Esophagus (tissue), 2 donors: ENCODE measurements around the gene SLC44A5. TPM values are rescaled to one million over a fixed set of nuclear protein-coding genes. Genes with fewer than 3 reads are reported as not detected.

Experiments
- H3K27ac ChIP-seq, 2 donors: one replicate each; pipeline ENCODE4 v1.5.1; 2013; ENCODE audit warnings: low read depth in 2 of 2, mild to moderate bottlenecking in 2 of 2, inconsistent platforms in 1 of 2, low read length in 1 of 2, moderate library complexity in 1 of 2
- H3K27me3 ChIP-seq, 2 donors: one replicate each; pipeline ENCODE4 v1.6.1; 2013; ENCODE audit warnings: low read length in 2 of 2, control low read depth in 1 of 2, mild to moderate bottlenecking in 1 of 2; ENCODE audit not compliant: insufficient read depth in 2 of 2, control insufficient read depth in 1 of 2
- H3K36me3 ChIP-seq, 2 donors: one replicate each; pipeline ENCODE4 v1.6.1; 2013; ENCODE audit warnings: low read length in 1 of 2; ENCODE audit not compliant: control insufficient read depth in 2 of 2, insufficient read depth in 2 of 2
- H3K4me1 ChIP-seq, 2 donors: one replicate each; pipeline ENCODE4 v1.6.1; 2013; ENCODE audit warnings: low read length in 1 of 2; ENCODE audit not compliant: control insufficient read depth in 2 of 2, insufficient read depth in 2 of 2
- H3K4me3 ChIP-seq, 2 donors: one replicate each; pipeline ENCODE4 v1.5.1; 2013; ENCODE audit warnings: low read length in 2 of 2, mild to moderate bottlenecking in 2 of 2, low read depth in 1 of 2, moderate library complexity in 1 of 2
- H3K9me3 ChIP-seq, 2 donors: one replicate each; pipeline ENCODE4 v1.6.1; 2013; ENCODE audit warnings: mild to moderate bottlenecking in 2 of 2, low read depth in 1 of 2, low read length in 1 of 2, moderate library complexity in 1 of 2; ENCODE audit not compliant: control insufficient read depth in 2 of 2, insufficient read depth in 1 of 2
- WGBS, 2 donors: extraction: QIAGEN DNeasy Blood & Tissue Kit; methylation state at CpG; one replicate each; pipeline ENCODE4 v1.1.7; 2013; 5-methylcytosine and 5-hydroxymethylcytosine counted together
- polyA plus RNA-seq, 2 donors: library from polyadenylated mRNA; stranded (reverse); fragments of 200-250 nt; gene quantifications; one replicate each; pipeline ENCODE4 v1.2.3, GENCODE V29; 2013
- donor health status: healthy with polysubstance abuse.
- donor health status: Bipolar disorder and iron deficiency.

Gene SLC44A5
- polyA plus RNA-seq, 2 donors, result 0.75 to 3.1 TPM

DNA sequence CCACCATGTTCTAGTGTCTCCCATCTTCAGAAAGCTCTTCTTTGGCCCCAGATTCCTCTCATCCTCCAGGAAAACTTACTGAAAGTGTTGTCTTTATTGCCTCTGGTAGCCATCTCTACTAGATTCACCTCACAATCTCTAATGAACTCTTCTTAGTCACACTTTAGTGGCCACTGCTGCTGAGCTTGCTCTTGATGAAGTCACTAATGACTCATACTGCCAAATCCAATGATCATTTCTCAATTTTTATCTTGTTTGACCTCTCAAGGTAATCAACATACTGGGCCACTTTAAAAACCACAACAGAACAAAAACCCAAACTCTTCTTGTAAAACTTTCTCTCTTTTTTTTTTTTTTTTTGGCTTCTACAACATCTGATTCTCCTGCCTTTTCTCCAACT lies 280.3 kb downstream of the SLC44A5 start:
- Histone ChIP-seq H3K36me3 (no peaks in the 10 kb centered on the region), H3K27me3 (no peaks in the 10 kb centered on the region), H3K4me1 (no peaks in the 10 kb centered on the region), H3K9me3 (peaks cover 0 to 2% of the 10 kb centered on the region in 2 donors), H3K27ac (no peak overlapping the region), H3K4me3 (no peak overlapping the region)

DNA sequence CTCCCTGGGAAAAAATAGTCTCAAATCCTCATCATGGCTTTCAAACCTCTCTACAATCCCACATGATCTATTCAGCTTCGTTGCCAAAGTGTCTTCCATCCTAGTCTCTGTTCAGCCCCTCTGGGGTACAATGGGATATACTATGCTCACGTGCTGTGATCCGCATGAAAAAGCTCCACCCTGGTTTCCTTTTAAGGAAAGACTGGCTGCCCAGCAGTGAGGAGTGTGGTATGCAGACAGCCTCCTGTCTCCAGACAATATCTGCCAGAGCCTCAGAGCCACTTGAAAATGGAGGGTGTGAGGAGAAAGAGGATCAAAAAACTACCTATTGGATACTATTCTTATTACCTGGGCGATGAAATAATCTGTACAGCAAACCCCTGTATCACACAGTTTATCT lies 282.2 kb downstream of the SLC44A5 start:
- no peak overlapping the region for H3K27ac ChIP-seq
- WGBS, 2 donors, result 51 to 54% methylated on average over 4 of the region's 4 CpGs
- H3K27me3 ChIP-seq, result no peaks in the 10 kb centered on the region
- no peak overlapping the region for H3K4me3 ChIP-seq
- H3K9me3 ChIP-seq, result peaks cover 0 to 2% of the 10 kb centered on the region in 2 donors
- no peaks in the 10 kb centered on the region for H3K36me3 ChIP-seq
- no peaks in the 10 kb centered on the region for H3K4me1 ChIP-seq

DNA sequence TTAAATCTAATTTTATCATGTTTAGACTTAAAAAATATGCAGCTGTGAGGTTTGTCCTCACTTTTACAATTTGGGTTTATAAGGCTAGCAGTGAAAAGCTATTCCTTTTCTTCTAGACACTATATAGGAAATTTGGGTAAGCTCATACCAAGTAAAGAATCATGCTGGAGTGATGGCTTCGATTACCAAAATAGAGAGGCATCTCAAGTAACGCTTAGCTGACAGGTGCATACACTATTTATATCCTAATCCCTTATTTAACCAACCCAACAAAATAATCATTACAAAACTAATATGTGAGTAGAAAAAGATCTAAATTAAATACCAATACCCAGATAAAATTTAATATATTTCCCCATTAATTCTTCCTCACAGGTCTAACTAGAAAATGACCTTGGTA lies 283.5 kb downstream of the SLC44A5 start:
- Histone ChIP-seq H3K9me3 (peaks cover 0 to 2% of the 10 kb centered on the region in 2 donors), H3K36me3 (no peaks in the 10 kb centered on the region), H3K27ac (no peak overlapping the region), H3K27me3 (no peaks in the 10 kb centered on the region), H3K4me1 (no peaks in the 10 kb centered on the region), H3K4me3 (no peak overlapping the region)
- 86 to 88% methylated on average over 2 of the region's 2 CpGs for WGBS, 2 donors

DNA sequence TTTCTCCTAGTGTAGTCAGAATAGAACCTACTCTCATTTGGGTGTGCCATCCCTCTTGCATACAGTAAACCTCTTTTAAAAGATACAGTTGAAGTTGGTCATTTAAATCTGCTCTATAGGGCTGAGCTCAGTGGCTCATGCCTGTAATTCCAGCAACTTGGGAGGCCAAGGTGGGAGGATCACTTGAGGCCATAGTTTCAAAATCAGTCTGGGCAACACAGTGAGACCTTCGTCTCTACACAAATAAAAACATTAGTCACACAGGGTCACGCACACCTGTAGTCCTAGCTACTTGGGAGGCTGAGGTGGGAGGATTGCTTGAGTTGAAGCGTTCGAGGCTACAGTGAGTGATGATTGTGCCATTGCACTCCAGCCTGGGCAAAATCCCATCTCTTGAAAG lies 292.9 kb downstream of the SLC44A5 start:
- H3K36me3 ChIP-seq, result no peaks in the 10 kb centered on the region
- H3K27ac ChIP-seq, result no peak overlapping the region
- no peaks in the 10 kb centered on the region for H3K4me1 ChIP-seq
- H3K27me3 ChIP-seq, result no peaks in the 10 kb centered on the region
- H3K9me3 ChIP-seq, result no peaks in the 10 kb centered on the region
- 83 to 89% methylated on average over 4 of the region's 4 CpGs for WGBS, 2 donors
- no peak overlapping the region for H3K4me3 ChIP-seq

DNA sequence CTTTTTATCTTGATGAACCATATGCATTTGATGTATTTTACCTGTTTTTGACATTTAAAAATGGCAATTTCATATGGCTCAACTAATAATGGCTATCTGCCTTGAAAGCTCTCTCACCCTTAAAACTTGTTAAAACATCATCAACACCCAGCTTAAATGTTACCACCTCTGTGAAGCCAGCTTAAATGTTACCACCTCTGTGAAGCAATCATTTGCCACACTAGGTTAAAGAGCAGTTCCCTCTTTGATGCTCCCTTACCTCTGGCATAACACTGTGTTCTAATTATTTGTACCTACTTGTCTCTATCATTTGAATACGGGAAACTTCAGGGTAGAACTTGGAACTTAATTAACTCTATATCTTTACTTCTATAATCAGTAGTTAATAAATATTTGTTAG lies 294.7 kb downstream of the SLC44A5 start:
- WGBS, 2 donors, result 55 to 73% methylated on average over 1 of the region's 1 CpG
- Histone ChIP-seq H3K27ac (no peak overlapping the region), H3K27me3 (no peaks in the 10 kb centered on the region), H3K4me1 (no peaks in the 10 kb centered on the region), H3K4me3 (no peak overlapping the region), H3K9me3 (no peaks in the 10 kb centered on the region), H3K36me3 (no peaks in the 10 kb centered on the region)

DNA sequence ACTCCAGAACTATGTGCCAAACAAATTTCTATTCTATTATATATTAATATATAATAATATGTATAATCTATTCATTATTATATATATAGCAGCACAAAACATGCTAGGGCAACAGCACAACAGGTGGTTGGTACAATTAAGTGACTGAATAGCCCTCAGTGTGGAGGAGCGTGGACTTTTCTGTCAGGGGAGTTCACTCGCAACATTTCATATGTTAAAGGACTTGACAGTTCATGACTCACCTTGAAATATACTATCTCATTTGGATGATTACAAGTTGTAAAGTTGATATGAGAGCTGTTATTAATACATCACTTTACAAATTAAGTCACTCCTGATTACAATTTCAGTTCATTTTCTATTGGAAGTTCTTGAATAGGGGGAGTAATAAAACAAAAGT lies 298.3 kb downstream of the SLC44A5 start:
- H3K27ac ChIP-seq, result no peak overlapping the region
- no peaks in the 10 kb centered on the region for H3K27me3 ChIP-seq
- H3K36me3 ChIP-seq, result no peaks in the 10 kb centered on the region
- 81 to 87% methylated on average over 2 of the region's 2 CpGs for WGBS, 2 donors
- no peaks in the 10 kb centered on the region for H3K4me1 ChIP-seq
- H3K4me3 ChIP-seq, result no peak overlapping the region
- no peaks in the 10 kb centered on the region for H3K9me3 ChIP-seq

DNA sequence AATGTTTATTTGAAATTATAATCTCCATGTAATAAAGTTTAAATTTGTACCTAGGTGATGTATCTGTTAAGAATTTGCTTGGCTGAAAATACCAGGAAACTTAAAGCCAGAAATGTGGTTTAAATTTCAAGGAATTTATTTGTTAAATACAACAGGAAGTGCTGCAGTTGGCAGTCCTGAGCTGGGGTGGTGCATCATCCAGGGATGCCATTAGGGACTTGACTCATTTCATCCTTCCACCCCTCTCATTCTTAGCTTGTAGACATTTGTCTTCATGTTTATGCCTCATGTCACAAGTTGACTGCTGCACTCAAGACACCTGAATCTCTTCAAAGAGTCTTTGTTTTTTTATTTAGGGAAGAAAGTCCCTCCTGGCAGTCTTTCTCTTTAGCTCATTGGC lies 300.8 kb downstream of the SLC44A5 start:
- Histone ChIP-seq H3K27me3 (no peaks in the 10 kb centered on the region), H3K4me1 (no peaks in the 10 kb centered on the region), H3K27ac (no peak overlapping the region)

DNA sequence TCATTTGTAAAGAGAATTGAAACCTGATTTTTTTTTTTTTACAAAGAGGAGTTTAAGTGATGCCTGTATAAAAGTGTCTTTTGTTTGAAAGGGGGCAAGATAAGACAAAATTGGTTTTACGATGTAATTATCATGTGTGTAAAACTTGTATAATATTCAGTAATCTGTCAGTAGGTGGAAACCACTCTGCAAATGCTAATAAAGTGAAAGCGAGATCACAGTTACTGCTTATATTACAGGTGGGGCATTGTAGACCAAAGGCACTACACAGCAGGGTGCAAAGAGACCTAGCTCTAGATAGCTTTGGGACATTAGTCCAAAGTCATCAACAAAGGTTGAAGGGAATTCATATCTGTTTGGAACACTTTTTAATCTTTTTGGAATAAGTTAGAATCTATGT lies 302.5 kb downstream of the SLC44A5 start:
- no peaks in the 10 kb centered on the region for H3K36me3 ChIP-seq
- no peak overlapping the region for H3K27ac ChIP-seq
- H3K9me3 ChIP-seq, result no peaks in the 10 kb centered on the region
- no peaks in the 10 kb centered on the region for H3K27me3 ChIP-seq
- H3K4me3 ChIP-seq, result no peak overlapping the region
- H3K4me1 ChIP-seq, result no peaks in the 10 kb centered on the region
- 70 to 77% methylated on average over 2 of the region's 2 CpGs for WGBS, 2 donors

More for the DNA sequence above, 300.8 kb downstream of the SLC44A5 start:
- H3K9me3 ChIP-seq, result no peaks in the 10 kb centered on the region
- H3K36me3 ChIP-seq, result no peaks in the 10 kb centered on the region
- H3K4me3 ChIP-seq, result no peak overlapping the region

DNA sequence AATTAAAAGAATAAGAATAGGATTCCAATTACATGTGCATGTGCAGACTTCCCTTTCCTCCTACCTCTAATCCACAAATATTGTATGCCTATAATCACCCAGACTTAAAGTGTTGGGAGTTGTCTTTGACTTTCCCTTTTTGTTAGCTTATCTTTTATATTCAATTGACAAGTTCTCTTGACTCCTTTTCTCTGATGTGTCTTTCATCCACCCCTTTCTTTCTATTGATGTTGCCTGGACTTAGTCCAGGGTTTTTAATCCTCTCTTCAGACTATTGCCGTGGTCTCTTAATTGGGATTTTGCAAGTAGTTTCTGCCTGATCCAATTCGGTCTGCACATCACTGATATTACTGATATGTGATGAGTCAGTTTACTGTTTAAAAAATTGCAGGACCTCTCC lies 305.9 kb downstream of the SLC44A5 start:
- Histone ChIP-seq H3K27ac (no peak overlapping the region), H3K36me3 (no peaks in the 10 kb centered on the region), H3K9me3 (no peaks in the 10 kb centered on the region), H3K4me3 (no peak overlapping the region), H3K27me3 (no peaks in the 10 kb centered on the region), H3K4me1 (no peaks in the 10 kb centered on the region)
- WGBS, 2 donors, result 46 to 63% methylated on average over 2 of the region's 2 CpGs

DNA sequence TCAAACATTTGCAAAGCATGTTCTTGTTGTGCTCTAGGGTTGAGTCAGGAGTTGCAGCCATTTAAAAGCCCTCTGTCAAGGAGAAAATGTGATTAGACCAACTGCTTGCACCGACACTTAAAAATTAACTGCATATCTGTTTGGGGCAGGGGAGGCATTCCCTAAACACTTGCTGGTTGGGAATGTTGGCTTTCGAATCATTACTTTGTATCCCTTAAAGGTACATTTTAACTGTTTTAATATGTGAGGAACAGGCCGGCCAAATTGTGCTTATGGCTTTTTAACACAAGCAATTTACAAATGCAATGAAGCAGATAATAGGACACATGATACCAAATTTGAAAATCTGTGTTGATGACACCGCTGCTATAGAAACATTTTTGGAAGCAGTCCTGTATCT lies 317.6 kb downstream of the SLC44A5 start:
- H3K4me3 ChIP-seq, result no peak overlapping the region
- H3K4me1 ChIP-seq, result no peaks in the 10 kb centered on the region
- H3K27me3 ChIP-seq, result no peaks in the 10 kb centered on the region
- H3K27ac ChIP-seq, result no peak overlapping the region
- 71 to 72% methylated on average over 4 of the region's 4 CpGs for WGBS, 2 donors
- no peaks in the 10 kb centered on the region for H3K36me3 ChIP-seq
- H3K9me3 ChIP-seq, result no peaks in the 10 kb centered on the region
